HepG2 (cell line): Measurements from ENCODE around the gene SNCA. TPM values are rescaled to one million over a fixed set of nuclear protein-coding genes. Genes with fewer than 3 reads are reported as not detected.

Source experiments
- ATAC-seq: fragments of 200-7000 bp; cut with Tn5 transposase; 3 replicates; pipeline ENCODE4 v1.9.1; 2020; ENCODE audit warnings: mild to moderate bottlenecking, moderate library complexity
- BruUV-seq: library from RNA; stranded (reverse); fragments of 400-500 nt; replicated peaks from 2 replicates; lab custom pipeline; 2021; lab: Mats Ljungman, UMichigan
- CTCF ChIA-PET: fragments of 300-600 bp; formaldehyde crosslinking; extraction: SDS; loops from one replicate; lab custom pipeline; 2021; ENCODE audit warnings: low total read pairs, inconsistent platforms, low intra/inter-chr PET ratio; lab: Yijun Ruan, JAX
- POLR2A ChIA-PET: fragments of 350-600 bp; sonication (Branson Sonifier 250); formaldehyde crosslinking; loops from one replicate; lab custom pipeline; 2020; ENCODE audit warnings: antibody characterized with exemption, inconsistent platforms; lab: Yijun Ruan, JAX
- DNase-seq: peaks from one replicate; pipeline ENCODE4 v3.0.0-alpha.2; 2015; ENCODE audit warnings: low spot score
- FAIRE-seq: peaks from 3 replicates; lab custom pipeline; 2011; peaks lifted over from hg19 to GRCh38; lab: Jason Lieb, UNC
- H2AFZ ChIP-seq: one replicate; pipeline ENCODE4 v1.6.1; 2011; ENCODE audit warnings: low read length, inconsistent platforms
- H3K27ac ChIP-seq: fragments of 300-600 bp; 3 replicates; pipeline ENCODE4 v1.8.0; 2011; ENCODE audit warnings: mixed run types, mild to moderate bottlenecking, mixed read lengths, low read length, inconsistent platforms; ENCODE audit not compliant: insufficient read depth; ENCODE audit errors: extremely low read length
- H3K27me3 ChIP-seq, 2 experiments: fragments of 200-600 bp in 1 of 2; 2 replicates in 1 of 2; 3 replicates in 1 of 2; pipeline versions ENCODE4 v1.6.0 to v1.8.0; 2011; ENCODE audit warnings: low read length in 2 of 2, mild to moderate bottlenecking in 2 of 2, moderate library complexity in 2 of 2, inconsistent platforms in 1 of 2; ENCODE audit not compliant: insufficient read depth in 2 of 2, control insufficient read depth in 1 of 2
- H3K36me3 ChIP-seq, 2 experiments: fragments of 200-600 bp in 1 of 2; replicated peaks in 1 of 2; 2 replicates in 1 of 2; 3 replicates in 1 of 2; pipeline versions ENCODE4 v1.5.1 to v1.8.0; 2011; ENCODE audit warnings: low read length in 2 of 2, inconsistent platforms in 1 of 2; ENCODE audit not compliant: insufficient read depth in 2 of 2, control insufficient read depth in 1 of 2
- H3K4me1 ChIP-seq: 2 replicates; pipeline ENCODE4 v1.5.1; 2012; ENCODE audit warnings: low read length, inconsistent platforms; ENCODE audit not compliant: insufficient read depth
- H3K4me2 ChIP-seq: 2 replicates; pipeline ENCODE4 v1.6.0; 2011; ENCODE audit warnings: low read depth, low read length, inconsistent platforms
- H3K4me3 ChIP-seq, 3 experiments: fragments of 200-600 bp in 1 of 3; sonication (generic), shearing (Covaris generic) in 1 of 3; replicated peaks in 1 of 3; 2 replicates each; pipeline ENCODE4 v1.5.1; 2011 to 2016; ENCODE audit warnings: low read length in 3 of 3, inconsistent platforms in 2 of 3, low read depth in 2 of 3, mild to moderate bottlenecking in 2 of 3, control low read depth in 1 of 3, mixed read lengths in 1 of 3; ENCODE audit not compliant: insufficient read depth in 1 of 3
- H3K79me2 ChIP-seq: one replicate; pipeline ENCODE4 v1.6.1; 2011; ENCODE audit warnings: low read length, inconsistent platforms; ENCODE audit not compliant: insufficient read depth
- H3K9ac ChIP-seq: 2 replicates; pipeline ENCODE4 v1.6.0; 2011; ENCODE audit warnings: mild to moderate bottlenecking, low read depth, low read length, inconsistent platforms; ENCODE audit not compliant: insufficient read depth
- H3K9me3 ChIP-seq: 2 replicates; pipeline ENCODE4 v1.5.1; 2012; ENCODE audit warnings: mild to moderate bottlenecking, low read length
- H4K20me1 ChIP-seq: 2 replicates; pipeline ENCODE4 v1.6.0; 2011; ENCODE audit warnings: inconsistent platforms, mild to moderate bottlenecking, low read length, moderate library complexity; ENCODE audit not compliant: insufficient read depth
- CC2D1A ChIP-seq: sonication (generic); formaldehyde crosslinking; IDR thresholded peaks from 2 replicates; pipeline ENCODE4 v1.8.1; 2023; ENCODE audit warnings: mild to moderate bottlenecking, missing genetic modification reagents
- CCDC6 ChIP-seq: sonication (generic); formaldehyde crosslinking; IDR thresholded peaks from 2 replicates; pipeline ENCODE4 v1.8.1; 2022; ENCODE audit warnings: mild to moderate bottlenecking, missing genetic modification reagents, moderate library complexity
- HMGA1 ChIP-seq: sonication (generic); formaldehyde crosslinking; conservative IDR thresholded peaks from 2 replicates; pipeline ENCODE4 v1.4.0; 2020; ENCODE audit warnings: missing genetic modification reagents
- PAF1 ChIP-seq: IDR thresholded peaks from 2 replicates; pipeline ENCODE4 v1.6.1; 2016; ENCODE audit warnings: missing genetic modification reagents, missing compliant biosample characterization
- SMARCE1 ChIP-seq: fragments of 450-650 bp; IDR thresholded peaks from 2 replicates; pipeline ENCODE4 v1.6.1; 2017; ENCODE audit warnings: borderline replicate concordance
- SP1 ChIP-seq, 2 experiments: fragments of 450-650 bp in 1 of 2; sonication (generic) in 1 of 2; formaldehyde crosslinking in 1 of 2; IDR thresholded peaks; 2 replicates each; pipeline versions ENCODE4 v1.4.0 to v1.6.1; 2016 to 2020; ENCODE audit warnings: missing genetic modification reagents in 1 of 2
- ZMAT3 ChIP-seq: sonication (generic); formaldehyde crosslinking; conservative IDR thresholded peaks from 2 replicates; pipeline ENCODE4 v1.7.0; 2021; ENCODE audit warnings: missing genetic modification reagents
- ZNF441 ChIP-seq: sonication (generic); formaldehyde crosslinking; IDR thresholded peaks from 2 replicates; pipeline ENCODE4 v1.7.0; 2021; ENCODE audit warnings: missing genetic modification reagents, borderline replicate concordance
- ZNF549 ChIP-seq: sonication (generic); formaldehyde crosslinking; IDR thresholded peaks from 2 replicates; pipeline ENCODE4 v1.5.0; 2020; ENCODE audit warnings: missing genetic modification reagents
- WGBS: methylation state at CpG from one replicate; pipeline ENCODE4 v1.1.6; 2017; ENCODE audit warnings: low lambda C conversion rate; 5-methylcytosine and 5-hydroxymethylcytosine counted together
- in situ Hi-C: cut with HindIII; loops from 2 replicates; pipeline ENCODE4 v1.10.0; 2017; ENCODE audit warnings: low pct_unique_long_range_greater_than_20kb; ENCODE audit not compliant: extremely low pct_ligation_motif_present
- intact Hi-C: fragments of 100-400 bp; cut with micrococcal nuclease; formaldehyde crosslinking; loops from one replicate; pipeline ENCODE4 v1.10.0; 2022; ENCODE audit not compliant: unreplicated experiment
- polyA plus RNA-seq, 8 experiments: library from polyadenylated mRNA; depleted of rRNA in 3 of 8; stranded (reverse) in 7 of 8; unstranded in 1 of 8; fragments of >200 nt; fragmentation: Illumina TruSeq in 4 of 8; extraction: Trizol in 4 of 8; gene quantifications; 2 replicates each; pipeline versions ENCODE4 v1.2.1 to v1.2.3, GENCODE V29; 2011 to 2016; ENCODE audit warnings: low read depth in 4 of 8, missing spikeins in 1 of 8, mixed read lengths in 1 of 8; ENCODE audit not compliant: insufficient read depth in 1 of 8
- total RNA-seq, 5 experiments: library from RNA; depleted of rRNA; stranded (reverse); fragments of >200 nt; fragmentation: Illumina TruSeq; extraction: Trizol; gene quantifications; 2 replicates each; pipeline ENCODE4 v1.2.3, GENCODE V29; 2016; ENCODE audit warnings: low read depth in 1 of 5
- TF ChIP-seq, protein P1 (sequence below): IDR thresholded peaks from 2 replicates; pipeline ENCODE4 v1.6.1; 2018; ENCODE audit warnings: missing genetic modification reagents, mild to moderate bottlenecking, missing compliant biosample characterization

Gene SNCA
- total and polyA plus RNA-seq, 2 of the 13 experiments (the other 11 are each of a cell fraction or from before 2014, with no cell fraction given), result not detected

DNA sequence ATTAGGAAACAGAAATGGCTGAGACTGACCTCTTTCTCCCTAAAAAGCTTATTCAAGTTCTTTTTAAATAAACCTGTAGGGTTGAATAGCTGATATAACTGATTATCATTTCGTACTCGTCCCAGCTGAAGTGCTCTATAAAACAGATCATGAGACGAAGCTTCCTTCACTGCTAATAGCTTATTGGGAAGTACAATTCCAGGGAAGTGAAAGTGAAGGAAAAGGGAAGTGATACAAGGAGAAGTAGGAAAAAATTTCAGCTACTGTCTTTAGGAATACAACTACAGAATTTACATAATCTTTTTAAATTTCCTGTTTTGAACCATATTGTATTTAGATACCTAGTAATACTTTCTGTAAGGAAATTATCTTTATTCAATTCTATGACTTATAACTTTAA is 103.0 kb downstream of the SNCA start:
- Histone ChIP-seq H3K4me1 (no peaks in the 10 kb centered on the region), H3K36me3 (no peaks in the 10 kb centered on the region), H3K27ac (no peak overlapping the region), H3K4me3 (no peak overlapping the region), H3K4me2 (no peak overlapping the region), H3K79me2 (no peaks in the 10 kb centered on the region), H3K9ac (no peak overlapping the region), H2AFZ (no peak overlapping the region), H4K20me1 (no peaks in the 10 kb centered on the region), H3K9me3 (no peaks in the 10 kb centered on the region), H3K27me3 (no peaks in the 10 kb centered on the region)
- FAIRE-seq (no peak), DNase-seq (no peak), ATAC-seq (no peak)
- WGBS, result 7% methylated on average over 3 of the region's 3 CpGs
- in situ Hi-C loops, result no loop called here
- ChIA-PET CTCF (no interaction called here), POLR2A (no interaction called here)
- TF ChIP-seq SP1 (IDR thresholded peaks at IDR 0.05), result no peak
- TF ChIP-seq SP1 (CRISPR knock-in tag; IDR thresholded peaks at IDR 0.05), result no peak
- TF ChIP-seq CCDC6, result no peak
- no peak for TF ChIP-seq HMGA1
- TF ChIP-seq ZNF441 (CRISPR knock-in tag), result no peak
- BruUV-seq, result no TSS peak
- intact Hi-C loops, result no loop called here

DNA sequence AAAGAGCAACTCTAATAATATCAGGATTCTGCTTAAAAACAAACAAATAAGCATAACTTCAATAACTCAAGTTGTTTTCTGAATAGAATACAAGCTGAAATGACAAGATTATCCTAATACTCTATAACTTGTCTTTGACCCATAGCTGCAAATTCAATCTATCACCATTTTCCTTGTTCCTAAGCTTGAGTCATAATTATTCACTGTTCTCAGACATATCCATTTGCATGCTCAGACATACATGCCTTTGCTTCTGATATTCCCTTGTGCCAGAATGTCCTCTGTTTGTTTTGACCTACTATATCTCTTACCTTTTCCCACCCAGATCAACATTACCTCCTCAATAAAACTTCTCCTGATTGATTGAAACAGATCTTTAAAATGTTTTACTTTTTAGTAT is 109.7 kb downstream of the SNCA start:
- TF ChIP-seq ZNF549 (CRISPR knock-in tag) (no peak), CC2D1A (CRISPR knock-in tag) (no peak), ZMAT3 (CRISPR knock-in tag) (no peak), PAF1 (CRISPR knock-in tag) (no peak), SMARCE1 (no peak)
- TF ChIP-seq, protein P1, sequence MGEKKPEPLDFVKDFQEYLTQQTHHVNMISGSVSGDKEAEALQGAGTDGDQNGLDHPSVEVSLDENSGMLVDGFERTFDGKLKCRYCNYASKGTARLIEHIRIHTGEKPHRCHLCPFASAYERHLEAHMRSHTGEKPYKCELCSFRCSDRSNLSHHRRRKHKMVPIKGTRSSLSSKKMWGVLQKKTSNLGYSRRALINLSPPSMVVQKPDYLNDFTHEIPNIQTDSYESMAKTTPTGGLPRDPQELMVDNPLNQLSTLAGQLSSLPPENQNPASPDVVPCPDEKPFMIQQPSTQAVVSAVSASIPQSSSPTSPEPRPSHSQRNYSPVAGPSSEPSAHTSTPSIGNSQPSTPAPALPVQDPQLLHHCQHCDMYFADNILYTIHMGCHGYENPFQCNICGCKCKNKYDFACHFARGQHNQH (CRISPR knock-in tag), result no peak
- in situ Hi-C loops, result no loop called here

More for the DNA sequence above, 109.7 kb downstream of the SNCA start:
- no TSS peak for BruUV-seq
- H3K27ac ChIP-seq, result no peak overlapping the region
- ChIA-PET POLR2A (no interaction called here), CTCF (no interaction called here)
- no peaks in the 10 kb centered on the region for H3K27me3 ChIP-seq
- no peak overlapping the region for H3K9ac ChIP-seq
- H3K36me3 ChIP-seq, result no peaks in the 10 kb centered on the region
- no peaks in the 10 kb centered on the region for H3K9me3 ChIP-seq
- H3K4me1 ChIP-seq, result no peaks in the 10 kb centered on the region
- intact Hi-C loops, result no loop called here
- no peak overlapping the region for H3K4me3 ChIP-seq
- no peaks in the 10 kb centered on the region for H4K20me1 ChIP-seq
- DNase-seq (no peak), ATAC-seq (no peak), FAIRE-seq (no peak)
- H3K79me2 ChIP-seq, result no peaks in the 10 kb centered on the region
- no peak overlapping the region for H3K4me2 ChIP-seq
- no peak overlapping the region for H2AFZ ChIP-seq
